MCF 10A (cell line): ENCODE measurements around the gene NOP53. TPM values are rescaled to one million over a fixed set of nuclear protein-coding genes. Genes with fewer than 3 reads are reported as not detected.

Experiments
- BruUV-seq: library from RNA; stranded (reverse); fragments of 400-500 nt; replicated peaks from 2 replicates; lab custom pipeline; 2021; lab: Mats Ljungman, UMichigan
- CTCF ChIA-PET: fragments of 300-600 bp; sonication (Branson Sonifier 250); formaldehyde crosslinking; extraction: SDS; loops from one replicate; lab custom pipeline; 2021; ENCODE audit warnings: antibody characterized with exemption, inconsistent platforms; lab: Yijun Ruan, JAX
- POLR2A ChIA-PET: fragments of 300-600, 350-650 bp; sonication (Branson Sonifier 250); formaldehyde crosslinking; extraction: SDS; loops from one replicate; lab custom pipeline; 2020; ENCODE audit warnings: antibody characterized with exemption, inconsistent platforms; lab: Yijun Ruan, JAX
- DNase-seq: peaks from one replicate; pipeline ENCODE4 v3.0.0-alpha.2; 2018; ENCODE audit not compliant: unreplicated experiment
- H3K27ac Mint-ChIP-seq: one replicate; pipeline ENCODE4 v1.8.0; 2022; ENCODE audit warnings: mild to moderate bottlenecking, low read depth, mixed read lengths; ENCODE audit not compliant: unreplicated experiment
- H3K27me3 Mint-ChIP-seq: one replicate; pipeline ENCODE4 v1.8.0; 2022; ENCODE audit warnings: mixed read lengths; ENCODE audit not compliant: insufficient read depth, unreplicated experiment
- H3K36me3 Mint-ChIP-seq: one replicate; pipeline ENCODE4 v1.8.0; 2022; ENCODE audit warnings: mild to moderate bottlenecking, moderate library complexity, mixed read lengths; ENCODE audit not compliant: insufficient read depth, unreplicated experiment
- H3K4me1 Mint-ChIP-seq: one replicate; pipeline ENCODE4 v1.8.0; 2022; ENCODE audit warnings: mixed read lengths; ENCODE audit not compliant: insufficient read depth, unreplicated experiment
- H3K4me3 Mint-ChIP-seq: one replicate; pipeline ENCODE4 v1.8.0; 2022; ENCODE audit warnings: mild to moderate bottlenecking, moderate library complexity, mixed read lengths; ENCODE audit not compliant: unreplicated experiment
- H3K9me3 Mint-ChIP-seq: one replicate; pipeline ENCODE4 v1.8.0; 2022; ENCODE audit warnings: mixed read lengths; ENCODE audit not compliant: unreplicated experiment
- intact Hi-C: fragments of 100-400 bp; cut with micrococcal nuclease; formaldehyde crosslinking; loops from 2 replicates; pipeline ENCODE4 v1.14.1; 2022
- total RNA-seq: library from RNA; stranded (reverse); gene quantifications from 2 replicates; pipeline ENCODE4 v1.2.3, GENCODE V29; 2022
- TF ChIP-seq, protein P1 (sequence below): fragments of 200-600 bp; IDR thresholded peaks from one replicate; pipeline ENCODE4 v1.8.0; 2022; ENCODE audit warnings: antibody characterized with exemption, mild to moderate bottlenecking; ENCODE audit not compliant: unreplicated experiment

Gene NOP53
- total RNA-seq, 1 experiment from 2014 or later = 211 TPM

DNA sequence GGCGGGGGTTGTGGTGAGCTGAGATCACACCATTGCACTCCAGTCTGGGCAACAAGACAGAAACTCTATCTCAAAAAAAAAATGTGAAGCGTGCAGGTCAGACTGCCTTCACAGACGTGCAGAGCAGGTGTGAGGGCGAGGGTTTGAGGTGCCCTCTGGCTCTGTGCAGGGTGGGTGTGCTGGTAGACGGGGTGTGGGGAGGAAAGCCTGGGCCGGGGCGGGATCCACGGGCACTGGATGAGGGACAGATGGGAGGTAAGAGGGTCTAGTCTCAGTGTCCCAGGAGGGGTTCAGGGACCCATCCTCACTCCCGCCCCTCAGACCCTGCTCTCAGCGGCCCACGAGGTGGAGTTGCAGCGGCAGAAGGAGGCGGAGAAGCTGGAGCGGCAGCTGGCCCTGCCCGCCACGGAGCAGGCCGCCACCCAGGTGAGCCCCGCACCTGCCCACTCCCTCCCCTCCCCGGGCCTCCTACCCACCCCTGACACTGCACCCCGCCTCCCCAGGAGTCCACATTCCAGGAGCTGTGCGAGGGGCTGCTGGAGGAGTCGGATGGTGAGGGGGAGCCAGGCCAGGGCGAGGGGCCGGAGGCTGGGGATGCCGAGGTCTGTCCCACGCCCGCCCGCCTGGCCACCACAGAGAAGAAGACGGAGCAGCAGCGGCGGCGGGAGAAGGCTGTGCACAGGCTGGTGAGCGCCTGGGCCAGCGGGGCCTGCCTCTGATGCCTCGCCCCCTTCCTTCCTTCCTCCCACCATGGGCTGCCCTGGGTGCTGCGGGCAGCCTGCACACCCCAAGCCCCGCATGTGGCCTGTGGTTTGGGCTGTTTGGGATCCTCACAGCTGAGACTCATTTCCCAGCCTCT, 9.1 kb downstream of the NOP53 start:
- intact Hi-C loops = no loop called here
- no peaks in the 10 kb centered on the region for H3K9me3 Mint-ChIP-seq
- H3K4me1 Mint-ChIP-seq = no peaks in the 10 kb centered on the region
- H3K36me3 Mint-ChIP-seq = peaks cover 61% of the 10 kb centered on the region
- BruUV-seq = no TSS peak
- H3K27ac Mint-ChIP-seq = no peak overlapping the region
- no peaks in the 10 kb centered on the region for H3K27me3 Mint-ChIP-seq
- ChIA-PET POLR2A (interaction anchor here (0.6 kb wide), 1 partner anchor 9 kb away, joined by 3 read pairs; the partner anchor contains the start of gene NOP53), CTCF (interaction anchor here (0.6 to 0.7 kb wide), 2 partner anchors 41 to 1149 kb away, joined by 3 to 4 read pairs; partner anchors contain the start of gene EHD2)
- no peak overlapping the region for H3K4me3 Mint-ChIP-seq
- DNase-seq = no peak
- TF ChIP-seq, protein P1, sequence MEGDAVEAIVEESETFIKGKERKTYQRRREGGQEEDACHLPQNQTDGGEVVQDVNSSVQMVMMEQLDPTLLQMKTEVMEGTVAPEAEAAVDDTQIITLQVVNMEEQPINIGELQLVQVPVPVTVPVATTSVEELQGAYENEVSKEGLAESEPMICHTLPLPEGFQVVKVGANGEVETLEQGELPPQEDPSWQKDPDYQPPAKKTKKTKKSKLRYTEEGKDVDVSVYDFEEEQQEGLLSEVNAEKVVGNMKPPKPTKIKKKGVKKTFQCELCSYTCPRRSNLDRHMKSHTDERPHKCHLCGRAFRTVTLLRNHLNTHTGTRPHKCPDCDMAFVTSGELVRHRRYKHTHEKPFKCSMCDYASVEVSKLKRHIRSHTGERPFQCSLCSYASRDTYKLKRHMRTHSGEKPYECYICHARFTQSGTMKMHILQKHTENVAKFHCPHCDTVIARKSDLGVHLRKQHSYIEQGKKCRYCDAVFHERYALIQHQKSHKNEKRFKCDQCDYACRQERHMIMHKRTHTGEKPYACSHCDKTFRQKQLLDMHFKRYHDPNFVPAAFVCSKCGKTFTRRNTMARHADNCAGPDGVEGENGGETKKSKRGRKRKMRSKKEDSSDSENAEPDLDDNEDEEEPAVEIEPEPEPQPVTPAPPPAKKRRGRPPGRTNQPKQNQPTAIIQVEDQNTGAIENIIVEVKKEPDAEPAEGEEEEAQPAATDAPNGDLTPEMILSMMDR = no peak

DNA sequence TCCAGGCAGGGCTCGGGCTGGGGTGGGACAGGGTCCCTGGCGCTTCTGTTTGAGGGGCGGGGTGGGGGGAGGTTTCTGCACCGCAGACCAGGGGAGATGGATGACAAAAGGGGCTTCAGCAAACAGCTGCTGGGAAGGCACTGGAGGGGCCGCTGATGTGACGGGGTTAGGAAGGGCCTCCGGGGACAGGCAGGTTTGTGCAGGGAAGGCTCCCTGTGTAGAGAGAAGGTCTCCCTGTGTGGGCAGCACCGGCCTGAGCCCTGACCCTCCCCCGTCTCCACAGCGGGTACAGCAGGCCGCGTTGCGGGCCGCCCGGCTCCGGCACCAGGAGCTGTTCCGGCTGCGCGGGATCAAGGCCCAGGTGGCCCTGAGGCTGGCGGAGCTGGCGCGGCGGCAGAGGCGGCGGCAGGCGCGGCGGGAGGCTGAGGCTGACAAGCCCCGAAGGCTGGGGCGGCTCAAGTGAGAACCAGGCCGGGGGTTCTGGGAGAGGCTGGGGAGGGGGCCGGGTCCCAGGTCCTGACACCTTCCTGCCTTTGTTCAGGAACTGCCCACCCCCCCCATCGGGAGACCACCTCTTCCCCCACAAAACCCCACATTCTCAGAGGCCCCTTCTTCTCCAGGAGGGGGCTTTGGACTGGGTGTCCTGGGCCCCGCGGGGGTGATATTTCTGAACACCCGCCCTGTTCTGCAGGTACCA, 9.9 kb downstream of the NOP53 start:
- BruUV-seq = no TSS peak
- POLR2A ChIA-PET = interaction anchor here (0.6 to 2.4 kb wide), 4 partner anchors 8 to 1986 kb away, joined by 3 to 8 read pairs (median 4); partner anchors contain the start of genes NOP53 and SIX5
- no peaks in the 10 kb centered on the region for H3K4me1 Mint-ChIP-seq
- H3K27me3 Mint-ChIP-seq = no peaks in the 10 kb centered on the region
- H3K27ac Mint-ChIP-seq = no peak overlapping the region
- DNase-seq = no peak
- peaks cover 53% of the 10 kb centered on the region for H3K36me3 Mint-ChIP-seq
- TF ChIP-seq, protein P1 = no peak
- CTCF ChIA-PET = interaction anchor here (0.5 to 1.4 kb wide), 3 partner anchors 10 to 1275 kb away, joined by 3 to 4 read pairs (median 4); partner anchors contain the start of gene EHD2
- no peak overlapping the region for H3K4me3 Mint-ChIP-seq
- H3K9me3 Mint-ChIP-seq = no peaks in the 10 kb centered on the region
- intact Hi-C loops = no loop called here

DNA sequence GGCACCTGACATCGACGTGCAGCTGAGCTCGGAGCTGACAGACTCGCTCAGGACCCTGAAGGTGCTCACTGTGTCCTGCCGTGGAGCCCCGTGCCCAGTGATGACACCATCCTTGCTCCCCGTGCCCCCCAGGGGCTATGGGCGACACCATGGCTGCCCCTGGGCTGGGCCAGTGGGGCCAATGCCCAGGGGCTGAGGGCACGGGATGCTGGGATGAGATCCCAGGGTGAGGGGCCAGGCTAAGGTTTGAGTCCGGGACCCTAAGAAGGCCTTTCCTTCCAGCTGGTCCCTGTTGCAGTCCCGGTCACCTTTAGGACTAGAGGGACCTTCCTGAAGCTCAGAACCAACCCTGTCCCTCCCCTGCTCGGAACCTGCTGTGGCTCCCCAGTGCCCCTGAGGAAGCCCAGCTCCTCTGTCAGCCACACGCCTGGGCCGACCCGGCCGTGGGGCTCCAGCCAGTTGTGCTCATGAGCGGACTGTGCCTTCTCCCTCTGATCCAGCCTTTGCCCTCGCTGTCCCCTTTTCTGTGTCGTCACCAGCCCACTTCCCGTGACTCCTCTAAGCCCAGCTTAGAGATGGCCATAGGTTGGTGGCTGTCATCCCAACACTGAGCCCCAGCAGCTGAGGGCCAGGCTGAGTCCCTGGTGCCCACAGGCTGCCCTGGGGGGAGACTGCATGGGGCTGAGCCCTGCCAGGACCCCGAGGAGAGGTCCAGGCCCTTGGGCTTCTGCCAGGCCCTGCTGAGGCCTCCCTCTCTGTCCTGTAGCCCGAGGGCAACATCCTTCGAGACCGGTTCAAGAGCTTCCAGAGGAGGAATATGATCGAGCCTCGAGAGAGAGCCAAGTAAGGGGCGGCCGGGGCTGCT, 10.6 kb downstream of the NOP53 start:
- no TSS peak for BruUV-seq
- Mint-ChIP-seq H3K9me3 (no peaks in the 10 kb centered on the region), H3K4me1 (no peaks in the 10 kb centered on the region), H3K4me3 (no peak overlapping the region), H3K36me3 (peaks cover 48% of the 10 kb centered on the region), H3K27ac (no peak overlapping the region), H3K27me3 (no peaks in the 10 kb centered on the region)
- intact Hi-C loops = no loop called here
- TF ChIP-seq, protein P1 = no peak
- CTCF ChIA-PET = interaction anchor here (0.5 to 1.4 kb wide), 3 partner anchors 9 to 1274 kb away, joined by 3 to 4 read pairs (median 3); no protein-coding TSS in a partner anchor
- POLR2A ChIA-PET = interaction anchor here (0.6 to 2.4 kb wide), 4 partner anchors 9 to 1987 kb away, joined by 3 to 8 read pairs (median 4); partner anchors contain the start of genes EHD2, NOP53 and SIX5
- DNase-seq = no peak
